GM21529 (cell line): ENCODE results near the gene NR6A1.

ENCODE experiments used
- ATAC-seq: cut with Tn5 transposase; IDR thresholded peaks from one replicate; pipeline ENCODE4 v1.9.1; 2021; ENCODE audit not compliant: unreplicated experiment

NR6A1 gene

DNA sequence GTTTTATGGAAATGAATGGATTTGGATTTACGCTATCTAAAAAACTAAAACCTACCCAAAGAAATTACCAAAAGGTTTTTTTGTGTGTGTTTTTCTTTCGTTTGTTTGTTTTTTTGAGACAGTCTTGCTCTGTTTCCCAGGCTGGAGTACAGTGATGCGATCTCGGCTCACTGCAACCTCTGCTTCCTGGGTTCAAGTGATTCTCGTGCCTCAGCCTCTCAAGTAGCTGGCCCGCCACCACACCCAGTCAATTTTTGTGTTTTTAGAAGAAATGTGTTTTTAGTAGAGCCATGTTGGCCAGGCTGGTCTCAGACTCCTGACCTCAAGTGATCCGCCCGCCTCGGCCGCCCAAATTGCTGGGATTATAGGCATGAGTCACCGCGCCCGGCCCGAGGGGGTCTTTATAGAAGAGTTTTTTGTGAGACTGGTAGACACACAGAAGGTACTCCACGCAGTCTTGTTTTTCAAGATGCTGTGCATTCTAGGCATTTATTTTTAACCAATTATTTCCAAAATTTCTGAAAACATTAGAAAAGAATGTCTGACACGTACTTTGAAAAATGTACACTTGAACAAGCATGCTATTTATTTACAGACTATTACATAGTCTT lies 75.7 kb downstream of the NR6A1 start:
- no peak for ATAC-seq

DNA sequence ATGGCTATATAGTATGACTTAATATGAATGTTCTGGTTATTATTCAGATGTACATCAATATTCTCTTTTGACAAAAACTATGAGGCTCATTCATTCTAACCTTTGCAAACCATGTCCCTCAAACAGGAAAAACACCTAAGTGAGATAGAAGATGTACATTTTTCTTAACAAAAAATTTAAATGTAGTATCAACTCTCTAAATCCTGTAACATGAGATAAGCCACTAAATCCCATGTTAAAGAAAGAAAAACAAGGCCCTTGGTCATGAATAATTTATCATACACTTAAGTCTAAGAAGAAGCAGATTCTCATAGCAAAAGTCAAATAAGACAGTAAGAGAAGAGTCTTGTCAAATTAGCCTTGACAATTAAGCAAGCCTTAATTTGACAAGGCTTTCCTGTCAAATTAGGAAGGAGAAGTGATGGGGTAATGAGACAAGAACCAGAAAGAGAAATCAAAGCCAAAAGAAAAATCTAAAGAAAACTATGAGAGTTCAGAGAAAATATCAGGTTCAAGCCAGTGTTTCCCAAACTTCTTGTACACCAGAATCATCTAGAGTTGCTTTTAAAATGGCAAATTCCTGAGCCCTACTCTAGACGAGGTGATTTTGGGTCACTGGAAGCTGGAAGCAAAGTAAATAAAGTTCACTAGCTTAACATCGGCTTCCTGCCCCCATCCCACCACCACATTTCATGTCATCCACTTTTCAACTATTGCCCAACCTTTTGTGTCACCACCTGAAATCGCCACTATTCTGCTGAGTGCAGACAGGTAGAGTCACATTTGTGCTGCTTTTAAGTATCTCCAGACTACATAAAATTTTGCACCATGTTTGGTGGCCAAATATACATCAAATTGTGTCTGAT lies 76.5 kb downstream of the NR6A1 start:
- no peak for ATAC-seq

DNA sequence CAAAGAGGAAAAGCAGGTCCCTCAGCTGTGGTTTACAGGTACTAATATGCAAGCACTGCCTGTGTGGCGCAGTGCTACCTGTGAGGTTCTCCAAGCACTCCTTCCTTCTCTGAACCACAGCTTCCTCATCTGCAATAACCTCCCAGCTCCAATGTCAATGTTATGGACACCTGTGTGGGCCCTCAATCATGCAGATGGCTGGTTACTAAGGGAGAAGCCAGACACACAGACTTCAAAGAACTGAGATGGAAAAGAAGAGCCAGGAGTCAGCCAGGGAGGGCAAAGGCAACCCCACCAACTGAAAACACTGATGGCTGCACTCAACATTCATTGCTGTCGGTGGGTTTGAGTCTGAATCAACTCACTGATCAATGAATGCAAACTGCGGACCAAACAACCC lies 77.7 kb downstream of the NR6A1 start:
- ATAC-seq, result no peak

DNA sequence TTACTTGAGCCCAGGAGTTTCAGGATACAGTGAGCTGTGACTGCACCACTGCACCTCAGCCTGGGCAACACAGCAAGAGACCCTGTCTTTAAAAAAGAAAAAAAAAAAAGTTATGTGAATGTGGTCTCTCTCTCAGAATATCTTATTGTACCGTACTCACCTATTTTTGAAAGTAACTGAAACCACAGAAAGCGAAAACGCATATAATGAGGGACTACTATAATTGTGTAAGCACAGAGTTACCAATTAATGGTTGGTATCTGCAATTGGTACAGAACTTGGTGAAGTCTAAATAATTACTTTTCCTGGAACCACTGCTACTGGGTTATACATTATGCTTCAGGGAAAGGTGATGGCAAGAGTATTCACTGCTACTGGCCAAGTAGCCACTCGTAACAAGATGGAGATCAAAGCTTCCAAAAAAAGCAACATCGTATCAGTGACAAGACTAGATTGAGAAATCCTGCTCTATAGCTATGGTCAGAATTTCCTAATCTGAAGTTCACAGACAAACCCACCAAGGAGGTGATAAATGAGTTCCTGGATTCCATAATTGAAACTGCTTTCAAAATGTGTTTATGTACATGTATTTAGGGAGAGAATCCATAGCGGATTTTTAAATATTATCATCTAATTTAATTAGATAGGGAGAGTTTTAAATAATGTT lies 82.7 kb downstream of the NR6A1 start:
- ATAC-seq, result no peak

GRCh38 chr9:124686918-124687317 lies 84.2 kb downstream of the NR6A1 start:
- ATAC-seq, result no peak

DNA sequence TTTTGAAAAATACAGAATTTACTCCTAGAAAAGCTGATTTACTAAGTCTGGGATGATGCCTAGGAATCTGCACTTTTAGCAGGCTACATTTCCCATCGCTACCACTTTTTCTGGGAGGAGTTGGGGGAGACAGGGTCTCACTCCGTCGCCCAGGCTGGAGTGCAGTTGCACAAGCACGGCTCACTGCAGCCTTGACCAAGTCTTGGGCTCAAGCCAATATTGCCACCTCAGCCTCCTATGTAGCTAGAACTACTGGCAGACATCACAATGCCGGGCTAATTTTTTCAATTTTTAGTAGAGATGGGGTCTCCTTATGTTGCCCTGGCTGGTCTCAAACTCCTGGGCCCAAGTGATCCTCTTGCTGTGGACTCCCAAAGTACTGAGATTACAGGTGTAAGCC lies 85.9 kb downstream of the NR6A1 start:
- ATAC-seq, result no peak

- no peak for ATAC-seq
Observed at GRCh38 chr9:124684169-124684568, 86.9 kb downstream of the NR6A1 start.

DNA sequence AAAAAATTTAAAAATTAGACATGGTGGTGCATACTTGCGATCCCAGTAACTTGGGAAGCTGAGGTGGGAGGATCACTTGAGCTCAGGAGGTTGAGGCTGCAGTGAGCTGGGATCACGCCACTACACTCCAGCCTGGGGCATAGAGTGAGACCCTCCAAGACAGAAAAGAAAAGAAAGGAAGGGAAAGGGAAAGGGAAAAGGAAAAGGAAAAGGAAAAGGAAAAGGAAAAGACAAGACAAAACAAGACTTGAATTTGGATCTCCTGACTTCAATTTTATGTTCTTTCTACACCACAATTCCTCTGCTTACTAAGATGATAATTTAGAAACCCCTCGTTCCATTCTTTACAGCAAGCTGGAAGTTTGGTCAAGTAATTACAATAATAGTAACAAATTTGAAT lies 88.1 kb downstream of the NR6A1 start:
- ATAC-seq, result no peak

- ATAC-seq, result no peak
Observed at GRCh38 chr9:124680714-124681390, 90.3 kb downstream of the NR6A1 start.

DNA sequence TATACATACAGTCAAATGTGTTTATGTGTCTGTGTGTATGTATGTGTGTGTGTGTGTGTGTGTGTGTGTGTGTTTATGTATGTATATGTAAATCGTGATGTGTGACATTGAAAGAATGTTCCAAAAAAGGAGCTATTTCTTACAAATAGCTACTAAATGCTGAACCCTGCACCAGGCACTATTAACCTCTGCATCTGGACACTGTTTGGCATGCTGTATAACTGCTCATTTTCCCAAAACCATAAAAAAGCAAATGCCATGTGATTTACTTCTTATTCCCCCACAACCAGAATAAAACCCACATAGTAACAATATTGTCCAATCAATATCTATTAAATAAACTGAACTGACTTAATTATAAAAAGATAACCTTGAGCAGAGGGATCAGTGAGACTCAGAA lies 91.1 kb downstream of the NR6A1 start:
- no peak for ATAC-seq

GRCh38 chr9:124676159-124676551 lies 95.0 kb downstream of the NR6A1 start:
- no peak for ATAC-seq

- no peak for ATAC-seq
Observed at GRCh38 chr9:124675261-124676158, 95.6 kb downstream of the NR6A1 start.

DNA sequence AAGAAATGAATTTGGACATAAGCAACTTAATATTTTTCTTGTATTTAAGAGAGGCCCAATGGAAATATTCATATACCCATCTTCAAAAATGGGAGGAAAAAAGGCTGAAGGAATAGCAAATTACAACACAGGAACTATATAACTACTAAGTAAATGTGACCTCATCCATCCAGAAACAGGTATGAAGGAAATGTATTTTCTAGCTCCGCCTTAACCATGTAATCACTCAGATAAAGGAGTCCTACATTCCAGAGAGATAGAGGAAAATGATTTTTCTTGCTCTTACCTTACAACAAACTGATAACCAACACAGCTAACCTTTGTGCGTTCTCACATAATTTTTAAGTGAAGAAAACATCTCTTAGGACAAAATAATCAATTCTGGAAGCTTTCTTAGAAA lies 96.5 kb downstream of the NR6A1 start:
- no peak for ATAC-seq

GRCh38 chr9:124673063-124673462 lies 98.0 kb downstream of the NR6A1 start:
- ATAC-seq, result no peak

GRCh38 chr9:124671861-124672260 lies 99.2 kb downstream of the NR6A1 start:
- no peak for ATAC-seq

DNA sequence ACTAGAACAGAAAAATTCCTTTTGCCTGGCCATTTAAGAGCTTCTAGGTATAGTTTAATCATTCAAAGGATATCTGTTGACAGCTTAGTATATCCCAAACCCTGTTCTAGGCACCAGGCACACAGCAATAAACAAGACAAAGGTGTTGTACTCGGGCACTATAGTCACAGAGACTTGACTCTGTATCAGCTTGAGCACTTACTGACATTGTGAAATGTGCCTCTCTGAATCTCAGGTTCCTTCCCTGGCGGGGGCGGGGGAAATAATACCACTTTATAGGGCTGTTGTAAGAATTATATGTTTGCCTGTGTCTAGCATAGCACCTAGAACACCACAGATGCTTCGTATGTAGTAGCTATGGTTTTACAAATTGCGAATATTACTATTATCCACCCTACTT lies 104.5 kb downstream of the NR6A1 start:
- ATAC-seq, result no peak

DNA sequence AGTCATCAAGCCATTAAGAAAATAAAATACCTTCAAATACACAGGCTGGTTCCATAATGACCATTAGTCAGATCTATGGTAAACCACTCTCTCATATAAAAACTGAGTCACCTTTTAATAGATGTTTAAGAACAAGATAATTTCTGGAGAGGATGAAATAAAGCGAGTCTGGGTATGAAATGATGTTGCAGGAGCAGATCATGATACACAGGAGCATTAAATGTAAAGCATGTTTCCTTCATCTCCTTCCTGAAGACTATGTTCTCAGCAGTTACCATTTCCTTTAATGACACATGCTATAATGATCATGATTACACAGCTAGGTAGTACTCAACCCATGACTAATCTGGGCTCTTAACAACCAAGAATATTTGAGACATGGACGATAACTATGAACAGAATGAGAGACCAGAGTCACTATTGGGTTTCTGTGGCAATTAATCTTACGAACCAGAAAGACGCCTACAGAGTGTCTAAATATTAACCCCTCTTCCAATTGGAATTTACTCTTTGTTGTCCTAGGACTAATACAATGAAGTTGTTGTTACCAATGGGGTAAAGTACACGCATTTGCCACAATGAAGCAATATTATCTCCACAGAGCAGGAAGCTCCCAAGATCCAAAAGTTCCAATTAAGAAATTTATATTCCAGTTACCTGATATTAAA lies 105.6 kb downstream of the NR6A1 start:
- no peak for ATAC-seq

- no peak for ATAC-seq
Observed at GRCh38 chr9:124664143-124664542, 107.0 kb downstream of the NR6A1 start.

- no peak for ATAC-seq
Observed at GRCh38 chr9:124663046-124663961, 107.8 kb downstream of the NR6A1 start.
